GM19455 (cell line): ENCODE measurements around the gene BNIP3.
"Not testable (repeated sequence)": the region's sequence is repeated elsewhere in the genome, so short reads cannot be mapped to it uniquely, and the experiment has no call there.

ENCODE experiments used
- ATAC-seq: cut with Tn5 transposase; IDR thresholded peaks from one replicate; pipeline ENCODE4 v1.9.1; 2021; ENCODE audit not compliant: unreplicated experiment

The BNIP3 gene

DNA sequence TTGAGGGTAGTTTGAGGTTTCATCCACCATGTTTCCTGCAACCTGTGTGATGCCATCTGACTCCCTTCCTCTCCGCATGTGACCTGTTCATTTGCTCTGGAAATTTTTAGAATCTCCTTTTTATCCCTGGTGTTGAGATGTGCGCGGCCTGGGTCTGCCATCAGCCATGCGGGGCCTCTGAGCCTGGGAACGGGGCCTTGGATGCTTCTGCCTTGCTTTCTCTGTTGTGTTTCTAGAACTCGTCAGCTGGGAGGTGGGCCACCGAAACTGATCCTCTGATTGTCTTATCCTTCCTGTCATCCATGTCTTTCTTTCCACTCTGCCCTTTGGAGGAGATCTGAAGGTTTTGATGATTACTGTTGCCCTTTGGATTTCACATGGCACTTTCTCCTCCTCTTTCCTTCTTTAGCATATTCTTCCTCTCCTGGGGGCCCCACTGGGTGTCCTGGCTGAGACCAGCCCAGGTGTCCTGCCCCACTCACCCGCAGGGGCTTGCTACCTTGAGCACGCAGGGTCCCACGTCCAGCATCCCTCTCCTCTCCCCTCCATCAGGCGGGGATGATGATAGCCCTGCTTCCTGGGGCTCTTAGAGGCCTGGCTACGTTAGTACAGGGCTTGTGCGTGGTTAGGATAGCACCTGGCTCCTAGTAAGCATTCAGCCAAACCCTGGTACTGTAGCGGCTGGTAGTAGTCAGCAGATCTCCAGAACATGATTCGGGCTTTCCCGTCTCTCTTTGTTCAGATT is 51.0 kb downstream of the BNIP3 start:
- no peak for ATAC-seq

- no peak for ATAC-seq
Observed at GRCh38 chr10:131930150-131930549, 51.6 kb downstream of the BNIP3 start.

DNA sequence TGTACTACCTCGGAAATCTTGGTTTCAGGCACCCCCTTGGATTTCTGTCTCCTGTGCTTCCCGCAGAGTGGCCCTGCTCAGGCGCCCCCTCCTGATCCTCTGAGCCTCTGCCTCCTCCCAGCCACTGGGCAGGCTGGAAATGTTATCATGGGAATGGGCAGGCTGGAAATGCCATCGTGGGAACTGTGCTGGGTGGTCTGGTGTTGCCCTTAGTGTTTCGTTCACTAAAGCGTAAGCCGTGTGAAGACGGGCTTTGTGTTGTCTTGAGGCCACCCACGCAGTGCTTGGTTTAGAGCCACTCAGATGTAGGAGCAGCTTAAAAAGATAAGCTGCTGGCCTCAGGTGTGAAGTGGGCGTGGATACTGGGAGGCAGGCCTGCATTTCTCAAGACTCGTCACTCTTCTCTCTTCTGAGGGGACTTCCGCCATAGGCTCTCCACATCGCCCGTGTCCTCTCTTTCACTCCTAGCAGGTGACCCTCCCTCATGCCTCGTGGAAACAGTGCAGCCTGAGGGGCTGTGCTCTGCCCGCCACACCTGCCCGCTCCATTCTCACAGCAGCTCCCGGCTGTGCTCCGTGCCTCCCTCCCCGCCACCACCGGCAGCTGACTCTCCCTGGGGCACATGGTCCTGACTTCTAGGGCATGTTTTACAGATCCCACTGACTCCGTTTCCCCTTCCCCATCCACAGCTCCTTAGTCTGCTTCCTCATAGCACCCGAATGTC is 52.4 kb downstream of the BNIP3 start:
- no peak for ATAC-seq

GRCh38 chr10:131928248-131929095 is 53.3 kb downstream of the BNIP3 start:
- ATAC-seq: peak; percentile 86

DNA sequence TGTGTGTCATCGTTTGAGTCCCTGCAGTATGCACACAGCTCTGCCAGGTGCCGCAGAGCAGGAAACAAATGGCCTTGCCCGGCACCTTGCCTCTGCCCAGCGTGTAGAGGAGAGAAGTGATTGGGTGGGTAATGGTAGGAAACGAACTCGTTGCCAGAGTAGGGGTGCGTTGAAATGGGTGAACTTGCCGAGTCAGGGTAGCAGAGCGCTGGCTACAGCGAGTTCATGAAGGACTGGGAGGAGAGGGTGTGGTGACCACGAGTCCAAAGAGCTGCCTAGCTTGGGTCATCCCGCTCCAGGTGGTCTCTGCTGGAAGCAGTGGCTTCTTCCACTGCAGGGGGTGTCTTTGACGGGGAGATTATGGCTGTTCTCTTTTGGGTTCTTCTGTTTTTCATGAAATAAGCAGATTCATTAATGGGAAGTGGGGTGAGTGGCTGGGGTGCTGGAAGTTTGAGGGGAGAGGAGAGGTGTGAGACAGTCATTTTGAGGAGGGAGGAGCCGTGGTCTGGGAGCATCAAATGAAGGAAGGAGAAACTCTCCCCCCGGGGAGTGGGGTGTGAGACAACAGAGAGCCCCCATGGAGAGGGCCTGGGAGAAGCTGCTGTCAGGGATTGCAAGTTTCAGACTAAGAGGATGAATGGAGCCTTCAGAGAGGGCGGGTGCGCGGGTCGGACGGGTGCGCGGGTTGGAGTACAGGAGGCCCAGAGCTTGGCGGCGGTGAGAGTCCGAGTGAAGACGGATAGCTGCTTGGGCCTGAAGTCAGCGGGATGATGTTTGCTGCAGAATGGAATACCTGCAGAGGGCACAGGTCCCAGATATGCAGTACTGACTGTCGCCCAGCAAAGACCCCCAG is 54.8 kb downstream of the BNIP3 start:
- no peak for ATAC-seq

- no peak for ATAC-seq
Observed at GRCh38 chr10:131926253-131926652, 55.5 kb downstream of the BNIP3 start.

DNA sequence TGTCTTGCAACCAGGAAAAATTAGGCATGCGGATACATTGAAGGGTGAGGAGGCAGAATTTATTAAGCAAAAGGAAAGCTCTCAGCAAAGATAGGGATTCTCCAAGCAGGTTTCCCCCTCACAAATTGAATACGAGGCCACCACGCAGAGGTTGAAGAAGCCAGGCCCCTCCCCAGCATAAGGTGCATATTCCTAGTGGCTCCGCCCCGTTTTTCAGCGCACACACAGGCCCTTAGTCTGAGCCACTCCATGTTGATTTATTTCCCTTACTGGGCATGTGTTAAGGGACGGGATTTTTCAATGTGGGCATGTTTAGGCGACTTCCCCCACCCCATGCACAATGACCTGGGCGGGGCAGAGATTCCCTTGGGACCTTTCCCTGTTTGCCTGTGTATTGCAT is 56.0 kb downstream of the BNIP3 start:
- no peak for ATAC-seq

GRCh38 chr10:131925011-131925649 is 56.6 kb downstream of the BNIP3 start:
- ATAC-seq: no peak

DNA sequence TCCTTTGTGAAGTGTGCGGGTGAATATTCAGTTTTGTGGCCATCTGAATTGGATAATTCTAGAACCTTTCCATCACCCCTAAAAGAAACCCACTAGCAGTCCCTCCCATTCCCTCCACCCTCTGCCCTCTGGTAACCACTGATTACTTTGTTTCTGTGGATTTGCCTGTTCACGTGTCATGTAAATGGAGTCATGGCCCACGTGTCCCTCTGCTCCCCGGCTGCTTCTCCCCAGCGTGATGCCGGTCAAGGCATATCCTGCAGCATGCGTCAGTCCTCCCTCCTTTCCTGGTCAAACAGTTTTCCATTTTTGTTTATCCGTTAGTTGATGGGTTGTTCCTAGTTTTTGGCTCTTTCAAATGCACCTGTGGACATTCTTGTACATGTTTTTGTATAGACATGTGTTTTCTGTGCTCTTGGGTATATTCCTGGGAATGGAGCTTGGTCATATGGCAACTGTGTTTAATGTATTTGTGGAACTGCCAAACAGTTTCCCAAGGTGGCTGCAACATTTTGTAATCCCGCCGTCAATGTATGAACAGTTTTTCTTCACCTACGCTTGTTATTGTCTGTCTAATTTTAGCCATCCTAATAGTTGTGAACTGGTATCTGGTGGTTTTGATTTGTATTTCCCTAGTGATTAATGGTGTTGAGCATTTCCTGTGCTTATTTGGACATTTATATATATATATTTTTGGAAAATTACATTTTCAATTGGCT is 58.5 kb downstream of the BNIP3 start:
- ATAC-seq: no peak

- no peak for ATAC-seq
Observed at GRCh38 chr10:131921184-131921583, 60.5 kb downstream of the BNIP3 start.

DNA sequence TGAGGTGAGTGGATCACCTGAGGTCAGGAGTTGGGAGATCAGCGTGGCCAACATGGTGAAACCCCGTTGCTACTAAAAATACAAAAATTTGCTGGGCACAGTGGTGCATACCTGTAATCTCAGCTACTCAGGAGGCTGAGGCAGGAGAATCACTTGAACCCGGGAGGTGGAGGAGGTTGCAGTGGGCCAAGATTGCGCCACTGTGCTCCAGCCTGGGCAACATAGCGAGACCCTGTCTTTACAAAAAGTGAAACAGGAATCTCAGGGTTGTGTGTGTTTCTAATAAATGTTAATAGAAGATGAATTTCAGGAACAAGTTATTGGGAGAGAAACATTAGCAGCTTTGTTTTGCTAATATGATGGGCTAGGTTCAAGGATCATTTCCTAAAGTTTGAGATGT is 61.0 kb downstream of the BNIP3 start:
- ATAC-seq: no peak

GRCh38 chr10:131920151-131920550 is 61.6 kb downstream of the BNIP3 start:
- ATAC-seq: no peak

- not testable (repeated sequence) for ATAC-seq
Observed at GRCh38 chr10:131919461-131919860, 62.3 kb downstream of the BNIP3 start.
